Measurements from ENCODE around the gene MEPE. TPM values are rescaled to one million over a fixed set of nuclear protein-coding genes. Genes with fewer than 3 reads are reported as not detected.

MEPE gene
- total RNA-seq, 1 experiment from 2014 or later, result not detected

- BruUV-seq (replicated peaks), result no TSS peak
- CTCF ChIA-PET, result interaction anchor here (1.0 kb wide), 1 partner anchor 13 kb away, joined by 3 read pairs; no protein-coding TSS in a partner anchor
- peaks cover 7% of the 10 kb centered on the region for H3K27me3 ChIP-seq (ENCODE audit: control insufficient read depth, insufficient read depth, low read length)
- H3K4me1 ChIP-seq (ENCODE audit: control insufficient read depth, insufficient read depth, low read length), result no peaks in the 10 kb centered on the region
- H3K4me3 ChIP-seq (ENCODE audit: low read depth in 2 of 2, low read length in 2 of 2), result no peak overlapping the region
- TF ChIP-seq CTCF (IDR thresholded peaks at IDR 0.05) (no peak), REST (IDR thresholded peaks at IDR 0.05; ENCODE audit: insufficient read depth in 1 of 2, low read depth in 2 of 2, low read length in 1 of 2) (no peak), SIN3A (IDR thresholded peaks at IDR 0.05; ENCODE audit: borderline replicate concordance, insufficient read depth, low read depth, low read length) (no peak), POLR2AphosphoS5 (IDR thresholded peaks at IDR 0.05; ENCODE audit: low read depth, low read length) (no peak), TCF7L2 (IDR thresholded peaks at IDR 0.05; ENCODE audit: low read depth, low read length) (no peak)
- in situ Hi-C loops (cut with HindIII; ENCODE audit: low pct_unique_long_range_greater_than_20kb, low sequenced_read_pairs) (no loop called here), intact Hi-C loops (cut with micrococcal nuclease; ENCODE audit: unreplicated experiment) (loop anchor here (5.0 kb wide), 1 partner anchor 363 kb away; no protein-coding TSS in a partner anchor)
- ATAC-seq (no peak), DNase-seq (ENCODE audit: low read depth, low spot score) (no peak)
- H3K9me3 ChIP-seq (ENCODE audit: control insufficient read depth, insufficient read depth, low read depth, low read length), result no peaks in the 10 kb centered on the region
- no peak overlapping the region for H3K27ac ChIP-seq (ENCODE audit: low read length)
- H3K36me3 ChIP-seq (ENCODE audit: control insufficient read depth, insufficient read depth, low read length), result no peaks in the 10 kb centered on the region
- POLR2A ChIA-PET, result no interaction called here
Observed at GRCh38 chr4:87849612-87850011, 16.8 kb downstream of the MEPE start.

- CTCF ChIA-PET, result interaction anchor here (1.0 kb wide), 1 partner anchor 122 kb away, joined by 3 read pairs; no protein-coding TSS in a partner anchor
- H3K27me3 ChIP-seq (ENCODE audit: control insufficient read depth, insufficient read depth, low read length), result peaks cover 7% of the 10 kb centered on the region
- DNase-seq (ENCODE audit: low read depth, low spot score) (no peak), ATAC-seq (no peak)
- no peak overlapping the region for H3K27ac ChIP-seq (ENCODE audit: low read length)
- TF ChIP-seq REST (IDR thresholded peaks at IDR 0.05; ENCODE audit: insufficient read depth in 1 of 2, low read depth in 2 of 2, low read length in 1 of 2), result no peak
- TF ChIP-seq CTCF (IDR thresholded peaks at IDR 0.05), result no peak
- no peak for TF ChIP-seq SIN3A (IDR thresholded peaks at IDR 0.05; ENCODE audit: borderline replicate concordance, insufficient read depth, low read depth, low read length)
- TF ChIP-seq TCF7L2 (IDR thresholded peaks at IDR 0.05; ENCODE audit: low read depth, low read length), result no peak
- no peak for TF ChIP-seq POLR2AphosphoS5 (IDR thresholded peaks at IDR 0.05; ENCODE audit: low read depth, low read length)
- no peaks in the 10 kb centered on the region for H3K36me3 ChIP-seq (ENCODE audit: control insufficient read depth, insufficient read depth, low read length)
- no peaks in the 10 kb centered on the region for H3K9me3 ChIP-seq (ENCODE audit: control insufficient read depth, insufficient read depth, low read depth, low read length)
- no peaks in the 10 kb centered on the region for H3K4me1 ChIP-seq (ENCODE audit: control insufficient read depth, insufficient read depth, low read length)
- intact Hi-C loops (cut with micrococcal nuclease; ENCODE audit: unreplicated experiment) (loop anchor here (5.0 kb wide), 1 partner anchor 361 kb away; no protein-coding TSS in a partner anchor), in situ Hi-C loops (cut with HindIII; ENCODE audit: low pct_unique_long_range_greater_than_20kb, low sequenced_read_pairs) (no loop called here)
- POLR2A ChIA-PET, result no interaction called here
- BruUV-seq (replicated peaks), result no TSS peak
- H3K4me3 ChIP-seq (ENCODE audit: low read depth in 2 of 2, low read length in 2 of 2), result no peak overlapping the region
Observed at GRCh38 chr4:87851332-87851731, 18.6 kb downstream of the MEPE start.

Measured in Panc1 (cell line).